Measurements from ENCODE around the gene LRP1.

LRP1 gene

GRCh38 chr12:57143454-57143853, 15.2 kb downstream of the LRP1 start:
- H2AFZ ChIP-seq (ENCODE audit: low read length): no peak overlapping the region
- H3K79me2 ChIP-seq (ENCODE audit: insufficient read depth, low read length): no peaks in the 10 kb centered on the region
- H3K9me3 ChIP-seq (ENCODE audit: insufficient read depth, low read depth, low read length): no peaks in the 10 kb centered on the region
- H3K9me2 ChIP-seq (replicated peaks; ENCODE audit: low read depth, low read length): no peaks in the 10 kb centered on the region
- H3K27me3 ChIP-seq (ENCODE audit: insufficient read depth, low read length, poor library complexity, severe bottlenecking): no peaks in the 10 kb centered on the region
- no peaks in the 10 kb centered on the region for H3K36me3 ChIP-seq (ENCODE audit: insufficient read depth, low read length)
- no peak overlapping the region for H3K4me2 ChIP-seq (ENCODE audit: low read depth, low read length, poor library complexity, severe bottlenecking)
- no peak overlapping the region for H3K4me3 ChIP-seq (ENCODE audit: low read length, poor library complexity, severe bottlenecking)
- H3K9ac ChIP-seq (ENCODE audit: low read depth, low read length, poor library complexity, severe bottlenecking): no peak overlapping the region
- H3K4me1 ChIP-seq (ENCODE audit: insufficient read depth, low read length, poor library complexity, severe bottlenecking): peaks cover 27% of the 10 kb centered on the region
- no peaks in the 10 kb centered on the region for H3F3A ChIP-seq (ENCODE audit: low read depth)
- H4K20me1 ChIP-seq (ENCODE audit: insufficient read depth, low read length, poor library complexity, severe bottlenecking): no peaks in the 10 kb centered on the region
- TF ChIP-seq, protein P1, sequence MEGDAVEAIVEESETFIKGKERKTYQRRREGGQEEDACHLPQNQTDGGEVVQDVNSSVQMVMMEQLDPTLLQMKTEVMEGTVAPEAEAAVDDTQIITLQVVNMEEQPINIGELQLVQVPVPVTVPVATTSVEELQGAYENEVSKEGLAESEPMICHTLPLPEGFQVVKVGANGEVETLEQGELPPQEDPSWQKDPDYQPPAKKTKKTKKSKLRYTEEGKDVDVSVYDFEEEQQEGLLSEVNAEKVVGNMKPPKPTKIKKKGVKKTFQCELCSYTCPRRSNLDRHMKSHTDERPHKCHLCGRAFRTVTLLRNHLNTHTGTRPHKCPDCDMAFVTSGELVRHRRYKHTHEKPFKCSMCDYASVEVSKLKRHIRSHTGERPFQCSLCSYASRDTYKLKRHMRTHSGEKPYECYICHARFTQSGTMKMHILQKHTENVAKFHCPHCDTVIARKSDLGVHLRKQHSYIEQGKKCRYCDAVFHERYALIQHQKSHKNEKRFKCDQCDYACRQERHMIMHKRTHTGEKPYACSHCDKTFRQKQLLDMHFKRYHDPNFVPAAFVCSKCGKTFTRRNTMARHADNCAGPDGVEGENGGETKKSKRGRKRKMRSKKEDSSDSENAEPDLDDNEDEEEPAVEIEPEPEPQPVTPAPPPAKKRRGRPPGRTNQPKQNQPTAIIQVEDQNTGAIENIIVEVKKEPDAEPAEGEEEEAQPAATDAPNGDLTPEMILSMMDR (conservative IDR thresholded peaks at IDR 0.05; ENCODE audit: low read length): no peak
- TF ChIP-seq EZH2phosphoT487 (IDR thresholded peaks at IDR 0.05; ENCODE audit: borderline replicate concordance): no peak

- no peak for TF ChIP-seq EZH2phosphoT487 (IDR thresholded peaks at IDR 0.05; ENCODE audit: borderline replicate concordance)
- TF ChIP-seq, protein P1 (conservative IDR thresholded peaks at IDR 0.05; ENCODE audit: low read length): no peak
- Histone ChIP-seq H2AFZ (ENCODE audit: low read length) (no peak overlapping the region), H3K9me2 (replicated peaks; ENCODE audit: low read depth, low read length) (no peaks in the 10 kb centered on the region), H3K27me3 (ENCODE audit: insufficient read depth, low read length, poor library complexity, severe bottlenecking) (no peaks in the 10 kb centered on the region), H3F3A (ENCODE audit: low read depth) (no peaks in the 10 kb centered on the region), H3K79me2 (ENCODE audit: insufficient read depth, low read length) (no peaks in the 10 kb centered on the region), H3K9me3 (ENCODE audit: insufficient read depth, low read depth, low read length) (no peaks in the 10 kb centered on the region), H3K9ac (ENCODE audit: low read depth, low read length, poor library complexity, severe bottlenecking) (no peak overlapping the region), H3K4me3 (ENCODE audit: low read length, poor library complexity, severe bottlenecking) (no peak overlapping the region), H3K4me2 (ENCODE audit: low read depth, low read length, poor library complexity, severe bottlenecking) (no peak overlapping the region), H4K20me1 (ENCODE audit: insufficient read depth, low read length, poor library complexity, severe bottlenecking) (no peaks in the 10 kb centered on the region), H3K4me1 (ENCODE audit: insufficient read depth, low read length, poor library complexity, severe bottlenecking) (peaks cover 27% of the 10 kb centered on the region), H3K36me3 (ENCODE audit: insufficient read depth, low read length) (no peaks in the 10 kb centered on the region)
Observed at GRCh38 chr12:57145460-57146059, 17.3 kb downstream of the LRP1 start.

DNA sequence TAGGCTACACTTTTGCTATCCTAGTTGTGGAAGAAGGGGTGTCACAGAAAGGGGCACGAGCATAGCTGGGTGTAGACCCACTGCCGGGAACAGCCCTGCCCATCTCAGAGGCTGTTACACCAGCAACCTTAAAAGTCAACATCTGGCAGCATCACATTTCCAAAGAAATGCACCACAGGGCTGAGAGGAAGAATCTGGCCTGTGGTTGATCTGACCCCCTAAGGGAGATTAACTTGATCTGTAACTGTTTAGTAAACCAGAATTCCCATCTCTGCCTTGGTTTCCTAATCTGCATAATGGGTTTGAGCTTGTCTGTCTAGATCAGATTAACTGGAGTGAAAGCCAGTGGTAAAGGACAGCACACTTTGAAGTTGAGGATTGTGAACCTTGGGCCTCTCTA, 17.8 kb downstream of the LRP1 start:
- Histone ChIP-seq H3K4me3 (ENCODE audit: low read length, poor library complexity, severe bottlenecking) (no peak overlapping the region), H3K9ac (ENCODE audit: low read depth, low read length, poor library complexity, severe bottlenecking) (no peak overlapping the region), H3K4me2 (ENCODE audit: low read depth, low read length, poor library complexity, severe bottlenecking) (no peak overlapping the region), H3K9me3 (ENCODE audit: insufficient read depth, low read depth, low read length) (no peaks in the 10 kb centered on the region), H3F3A (ENCODE audit: low read depth) (no peaks in the 10 kb centered on the region), H3K79me2 (ENCODE audit: insufficient read depth, low read length) (no peaks in the 10 kb centered on the region), H3K4me1 (ENCODE audit: insufficient read depth, low read length, poor library complexity, severe bottlenecking) (peaks cover 27% of the 10 kb centered on the region), H3K9me2 (replicated peaks; ENCODE audit: low read depth, low read length) (no peaks in the 10 kb centered on the region), H3K36me3 (ENCODE audit: insufficient read depth, low read length) (no peaks in the 10 kb centered on the region), H2AFZ (ENCODE audit: low read length) (no peak overlapping the region), H4K20me1 (ENCODE audit: insufficient read depth, low read length, poor library complexity, severe bottlenecking) (no peaks in the 10 kb centered on the region), H3K27me3 (ENCODE audit: insufficient read depth, low read length, poor library complexity, severe bottlenecking) (no peaks in the 10 kb centered on the region)
- no peak for TF ChIP-seq EZH2phosphoT487 (IDR thresholded peaks at IDR 0.05; ENCODE audit: borderline replicate concordance)
- TF ChIP-seq, protein P1 (conservative IDR thresholded peaks at IDR 0.05; ENCODE audit: low read length): no peak

All from Loucy (cell line).